GM21576 (cell line): Measurements from ENCODE around the gene HSPA1L.
"Not testable (repeated sequence)": the region's sequence is repeated elsewhere in the genome, so short reads cannot be mapped to it uniquely, and the experiment has no call there.

Experiments used
- ATAC-seq: cut with Tn5 transposase; IDR thresholded peaks from one replicate; pipeline ENCODE4 v1.9.1; 2021; ENCODE audit warnings: mild to moderate bottlenecking, moderate library complexity; ENCODE audit not compliant: unreplicated experiment

Gene HSPA1L

GRCh38 chr6:31837369-31838113 lies 22.5 kb upstream of the HSPA1L start:
- ATAC-seq, result no peak

GRCh38 chr6:31836474-31837368 lies 21.6 kb upstream of the HSPA1L start:
- no peak for ATAC-seq

- ATAC-seq, result no peak
Observed at GRCh38 chr6:31836047-31836473, 21.0 kb upstream of the HSPA1L start.

GRCh38 chr6:31834367-31835250 lies 19.5 kb upstream of the HSPA1L start:
- no peak for ATAC-seq

GRCh38 chr6:31831350-31832215 lies 16.5 kb upstream of the HSPA1L start:
- no peak for ATAC-seq

- ATAC-seq, result no peak
Observed at GRCh38 chr6:31830886-31831335, 15.8 kb upstream of the HSPA1L start.

- ATAC-seq, result no peak
Observed at GRCh38 chr6:31829633-31830283, 14.7 kb upstream of the HSPA1L start.

GRCh38 chr6:31827286-31828079 lies 12.4 kb upstream of the HSPA1L start, which contains the start of gene HSPA1B:
Gene HSPA1B, plus strand, starts transcription at chr6:31827738. Its CDS starts 213 bp downstream, at chr6:31827951.
- peak; percentile 59 for ATAC-seq

GRCh38 chr6:31826793-31827285 lies 11.8 kb upstream of the HSPA1L start:
- no peak for ATAC-seq

- no peak for ATAC-seq
Observed at GRCh38 chr6:31825553-31825952, 10.5 kb upstream of the HSPA1L start.

- ATAC-seq, result not testable (repeated sequence)
Observed at GRCh38 chr6:31823592-31824196, 8.6 kb upstream of the HSPA1L start.

- ATAC-seq, result peak; percentile 40
Observed at GRCh38 chr6:31822036-31822821, 7.1 kb upstream of the HSPA1L start.

GRCh38 chr6:31821301-31822035 lies 6.4 kb upstream of the HSPA1L start:
- no peak for ATAC-seq

GRCh38 chr6:31820399-31820798 lies 5.3 kb upstream of the HSPA1L start:
- ATAC-seq, result not testable (repeated sequence)

- ATAC-seq, result no peak
Observed at GRCh38 chr6:31819871-31820299, 4.8 kb upstream of the HSPA1L start.

GRCh38 chr6:31817929-31818511 lies 2.9 kb upstream of the HSPA1L start:
- ATAC-seq, result not testable (repeated sequence)
